NCI-H1694 treated with DMSO at 0.1 percent for 48 hours (cell line): ENCODE results near the gene TTLL8.
"Not testable (repeated sequence)": the region's sequence is repeated elsewhere in the genome, so short reads cannot be mapped to it uniquely, and the experiment has no call there.

Experiments
- DNase-seq: peaks from one replicate; lab custom pipeline; 2025; lab: John Stamatoyannopoulos, UW

The TTLL8 gene

DNA sequence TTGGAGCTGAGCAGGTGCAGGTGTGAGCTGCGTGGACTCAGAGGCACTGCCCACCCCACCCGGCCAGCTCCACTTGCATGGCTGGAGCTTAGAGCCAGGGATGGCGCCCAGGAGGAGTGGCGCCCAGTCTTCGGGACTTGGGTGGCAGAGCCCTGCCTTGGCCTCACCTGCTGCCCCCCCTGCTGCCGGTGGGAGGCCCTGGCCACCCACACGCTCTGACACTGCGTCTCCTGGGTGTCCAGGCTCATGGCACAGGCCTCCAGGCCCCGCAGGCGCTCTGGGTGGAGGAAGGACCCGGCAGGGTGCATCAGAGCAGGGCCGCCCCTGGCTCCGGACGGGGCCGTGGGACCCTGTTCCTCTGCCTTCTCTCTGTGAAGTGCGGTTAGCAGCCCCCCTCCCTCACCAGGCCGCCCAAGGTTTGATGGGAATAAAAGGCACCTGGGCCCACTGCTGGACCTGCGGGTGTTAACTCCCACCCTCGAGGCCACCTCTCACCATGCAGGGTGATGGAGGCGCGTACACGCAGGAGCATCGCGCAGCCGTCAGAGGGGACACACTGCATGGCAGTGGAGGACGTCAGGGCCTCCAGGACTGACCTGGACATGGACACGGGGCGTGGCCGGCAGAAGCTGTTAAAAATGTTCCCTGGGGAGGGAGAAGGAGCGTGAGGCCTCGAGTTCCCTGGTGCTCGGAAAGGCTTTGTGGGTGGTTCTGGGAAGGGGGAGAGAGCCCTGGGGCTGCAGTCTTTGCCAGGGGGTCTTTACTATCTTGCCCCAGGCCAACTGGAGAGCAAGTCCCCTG lies 57.3 kb downstream of the TTLL8 start:
- DNase-seq = no peak

DNA sequence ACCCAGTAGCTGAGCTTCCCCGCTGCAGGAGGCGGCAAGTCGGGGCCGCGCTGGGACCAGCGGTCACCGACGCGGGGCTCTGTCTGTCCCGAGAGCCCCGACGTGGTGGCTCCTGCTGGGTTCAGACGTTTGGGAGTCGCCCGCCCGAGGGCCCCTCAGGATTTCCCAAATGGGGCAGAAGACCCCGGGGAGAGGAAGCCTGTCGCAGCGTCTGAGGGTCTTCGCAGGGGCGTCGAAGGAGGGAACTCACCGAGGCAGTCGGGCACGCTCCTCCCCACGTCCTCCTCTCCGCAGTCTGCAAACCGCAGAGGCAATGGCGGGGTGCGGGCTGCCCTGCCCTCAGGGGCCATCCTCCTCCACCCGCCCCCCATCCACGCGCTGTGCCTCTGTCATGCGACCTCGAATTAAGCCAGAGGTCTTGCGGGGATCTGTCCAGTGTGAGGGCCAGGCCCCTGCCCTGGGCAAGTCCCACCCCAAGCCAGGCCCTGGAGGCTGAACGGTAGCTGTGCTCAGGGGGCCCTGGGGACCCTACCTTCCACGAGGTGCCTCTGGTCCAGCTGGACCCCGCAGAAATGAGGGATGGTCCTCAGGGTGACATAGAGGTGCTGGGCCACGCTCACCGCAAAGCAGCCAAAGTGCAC lies 58.0 kb downstream of the TTLL8 start:
- DNase-seq = no peak

DNA sequence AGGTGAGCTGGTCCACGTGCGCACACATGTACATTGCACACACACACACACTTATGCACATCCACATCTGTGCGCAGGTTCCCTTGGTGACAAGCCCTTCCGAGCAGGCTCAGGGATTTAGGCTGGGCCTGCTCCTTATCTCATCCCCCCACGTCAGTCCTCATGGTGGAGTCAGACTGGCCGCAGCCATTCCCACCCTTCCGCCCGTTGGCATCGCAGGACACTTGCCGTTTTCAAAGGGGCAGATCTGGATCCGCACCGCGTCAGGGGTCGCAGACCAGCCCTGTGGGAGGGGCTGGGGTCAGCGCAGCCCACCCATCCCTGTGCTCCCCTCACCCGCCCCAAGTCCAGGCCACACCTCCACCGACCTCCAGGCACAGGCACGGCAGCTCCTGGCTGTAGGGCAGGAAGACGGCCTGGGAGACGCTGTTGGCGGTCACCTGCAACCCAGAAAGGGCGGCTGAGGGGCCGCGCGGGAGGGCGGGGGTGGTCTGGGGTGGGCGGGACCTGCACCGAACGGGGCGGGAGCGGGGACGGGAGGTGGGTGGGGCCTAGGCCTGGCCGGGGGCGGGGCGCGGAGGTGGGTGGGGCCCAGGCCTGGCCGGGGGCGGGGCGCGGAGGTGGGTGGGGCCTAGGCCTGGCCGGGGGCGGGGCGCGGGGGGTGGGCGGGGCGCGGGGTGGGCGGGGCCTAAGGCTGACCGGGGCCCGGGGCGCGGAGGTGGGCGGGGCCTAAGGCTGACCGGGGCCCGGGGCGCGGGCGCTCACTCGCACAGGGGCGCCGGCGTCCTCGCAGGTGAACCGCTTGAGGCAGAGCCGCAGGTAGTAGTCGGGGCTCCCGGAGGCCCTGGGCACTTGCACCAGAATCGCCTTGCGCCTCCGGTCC lies 58.8 kb downstream of the TTLL8 start:
- no peak for DNase-seq

DNA sequence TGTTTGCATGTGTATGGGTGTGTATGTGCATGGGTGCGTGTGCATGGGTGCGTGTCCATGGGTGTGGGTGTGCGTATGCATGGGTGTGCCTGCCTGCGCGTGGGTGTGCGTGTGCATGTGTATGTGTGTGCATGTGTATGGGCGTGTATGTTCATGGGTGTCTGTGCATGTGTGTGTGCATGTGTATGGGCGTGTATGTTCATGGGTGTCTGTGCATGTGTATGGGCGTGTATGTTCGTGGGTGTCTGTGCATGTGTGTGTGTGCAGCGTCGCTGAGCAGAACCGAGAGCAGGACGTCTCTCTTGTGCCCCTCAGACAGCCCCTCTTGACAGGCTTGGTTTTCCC lies 59.4 kb downstream of the TTLL8 start:
- DNase-seq = no peak

DNA sequence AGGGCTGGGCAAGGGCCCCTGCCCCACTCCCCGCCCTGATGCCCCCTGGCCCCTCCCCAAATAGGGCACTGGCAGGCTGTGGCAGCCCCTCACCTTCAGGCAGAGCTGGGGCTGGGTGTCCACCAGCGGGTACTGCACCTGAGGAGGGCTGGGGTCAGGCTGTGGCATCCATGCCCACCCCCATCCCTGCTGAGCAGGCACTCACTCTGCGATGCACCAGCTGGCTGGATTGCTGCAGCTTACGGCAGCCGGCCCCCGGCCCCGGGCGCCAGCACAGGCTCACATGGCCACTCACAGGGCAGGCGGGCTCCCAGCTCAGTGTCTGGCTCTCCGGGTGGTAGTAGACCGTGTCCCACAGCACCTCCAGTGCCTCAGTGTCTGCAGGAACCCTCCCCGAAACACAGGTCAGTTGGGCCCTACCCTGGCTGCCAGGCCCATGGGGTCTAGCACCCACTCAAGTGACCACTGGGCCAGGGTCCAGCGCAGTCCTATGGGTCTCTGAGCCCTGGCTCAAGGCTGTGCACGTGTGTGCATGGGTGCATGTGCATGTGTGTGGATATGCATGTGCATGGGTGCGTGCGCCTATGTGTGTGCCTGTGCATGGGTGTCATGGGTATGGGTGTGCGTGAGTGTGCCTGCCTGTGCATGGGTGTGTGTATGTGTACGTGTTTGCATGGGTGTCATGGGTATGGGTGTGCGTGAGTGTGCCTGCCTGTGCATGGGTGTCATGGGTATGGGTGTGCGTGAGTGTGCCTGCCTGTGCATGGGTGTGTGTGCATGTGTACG lies 60.0 kb downstream of the TTLL8 start:
- DNase-seq = no peak

DNA sequence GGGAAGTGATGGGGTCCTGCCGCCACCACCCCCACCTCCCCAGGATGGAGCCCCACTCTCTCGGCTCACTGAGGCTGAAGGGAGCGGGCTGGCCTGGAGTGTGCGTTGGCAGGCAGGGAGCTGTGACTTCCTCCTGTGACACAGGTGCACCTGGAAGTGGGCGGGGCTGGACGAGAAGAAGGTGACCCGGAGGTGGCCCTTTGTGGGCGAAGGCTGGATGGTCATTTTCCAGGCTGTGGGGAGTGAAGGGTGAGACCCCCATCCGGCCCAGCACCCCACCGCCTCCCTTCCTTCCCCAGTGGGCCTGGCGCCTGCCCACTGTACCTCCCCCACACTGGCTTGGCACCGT lies 60.9 kb downstream of the TTLL8 start:
- DNase-seq = no peak

DNA sequence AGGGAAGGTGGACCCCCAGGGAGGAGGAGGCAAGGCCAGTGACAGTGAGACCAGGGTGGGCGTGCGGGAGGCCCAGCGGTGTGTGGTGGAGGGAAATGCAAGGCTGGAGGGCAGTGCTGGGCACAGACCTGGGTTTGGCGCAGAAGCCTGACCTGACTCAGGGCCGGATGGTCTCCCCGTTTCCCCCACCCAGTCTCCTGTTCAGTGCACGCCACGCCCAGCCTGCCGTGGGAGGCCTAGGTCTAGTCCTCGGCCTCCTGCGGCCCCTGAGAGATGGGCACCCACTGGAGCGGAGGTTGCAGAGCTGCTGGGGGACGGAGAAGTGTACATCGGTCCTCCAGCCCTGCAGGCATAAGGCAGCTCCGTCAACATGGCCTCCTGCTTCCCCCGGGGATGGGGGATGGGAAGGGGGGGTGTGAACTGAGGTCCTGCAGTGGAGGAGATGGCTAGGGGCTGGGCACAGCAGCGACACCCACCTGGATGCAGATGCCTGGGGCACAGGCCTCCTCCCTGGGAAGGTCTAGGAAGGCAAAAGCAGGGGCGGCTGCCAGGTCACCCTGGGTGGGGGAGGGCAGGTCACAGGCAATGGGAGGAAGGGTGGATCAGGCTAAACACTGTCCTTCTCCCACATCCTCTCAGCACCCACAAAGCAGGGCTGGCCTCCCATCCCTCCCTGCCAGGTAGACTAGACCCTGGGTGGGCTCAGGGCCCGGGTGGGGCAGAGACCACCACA lies 61.4 kb downstream of the TTLL8 start:
- no peak for DNase-seq

DNA sequence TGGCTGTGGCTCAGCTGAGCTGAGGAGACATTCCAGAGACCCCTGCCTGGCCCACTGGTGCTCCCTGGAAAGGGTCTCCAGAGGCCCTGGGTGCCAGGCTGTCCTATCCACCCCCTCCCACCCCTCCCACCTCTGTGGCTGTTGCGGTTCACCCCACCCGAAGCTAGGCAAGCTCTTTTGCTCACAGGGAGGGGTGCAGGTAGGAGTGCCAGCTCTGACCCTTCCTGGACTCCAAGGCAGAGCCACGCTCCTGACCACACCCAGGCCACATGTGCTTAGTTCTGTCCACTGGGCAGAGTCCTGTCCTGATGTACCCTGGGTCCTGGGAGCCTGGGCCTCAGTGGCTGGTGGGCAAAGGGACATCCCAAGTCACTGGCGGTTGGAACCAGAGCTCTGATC lies 62.0 kb downstream of the TTLL8 start:
- no peak for DNase-seq

DNA sequence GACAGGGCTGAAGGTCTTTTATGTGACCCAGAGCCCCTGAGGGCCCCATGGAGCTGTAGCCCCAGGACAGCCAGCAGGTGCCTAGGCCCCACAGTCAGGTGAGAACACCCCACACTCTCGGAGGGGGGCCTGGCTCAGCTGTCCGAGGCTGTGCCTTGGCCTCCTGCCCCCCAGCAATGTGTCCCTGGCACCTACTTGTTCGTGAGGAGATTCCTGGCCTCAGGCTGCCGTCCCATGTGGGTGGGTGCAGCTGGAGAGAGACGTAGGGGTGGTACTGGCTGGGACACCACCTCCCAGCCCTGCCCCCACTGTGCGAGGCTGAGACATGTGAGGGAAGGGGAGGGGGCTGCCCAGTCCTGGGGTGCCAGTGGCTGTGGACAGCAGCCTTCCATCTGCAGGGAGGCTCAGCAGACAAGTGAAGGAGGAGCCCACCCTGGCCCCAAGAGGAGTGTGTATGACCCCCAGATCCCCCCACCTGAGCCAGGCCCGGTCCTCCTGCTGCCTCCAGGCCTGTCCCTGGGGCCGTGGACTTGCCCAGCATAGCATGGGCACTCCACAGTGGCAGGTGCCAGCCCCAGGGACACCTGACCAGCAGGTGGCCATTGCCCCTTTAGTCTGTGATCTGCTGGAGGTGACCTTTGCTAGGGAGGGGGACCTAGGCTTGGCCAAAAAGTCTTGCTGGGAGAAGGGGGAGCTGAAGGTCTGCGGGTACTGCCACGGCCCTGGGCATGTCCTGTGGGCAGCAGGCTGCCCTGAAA lies 62.6 kb downstream of the TTLL8 start:
- no peak for DNase-seq

DNA sequence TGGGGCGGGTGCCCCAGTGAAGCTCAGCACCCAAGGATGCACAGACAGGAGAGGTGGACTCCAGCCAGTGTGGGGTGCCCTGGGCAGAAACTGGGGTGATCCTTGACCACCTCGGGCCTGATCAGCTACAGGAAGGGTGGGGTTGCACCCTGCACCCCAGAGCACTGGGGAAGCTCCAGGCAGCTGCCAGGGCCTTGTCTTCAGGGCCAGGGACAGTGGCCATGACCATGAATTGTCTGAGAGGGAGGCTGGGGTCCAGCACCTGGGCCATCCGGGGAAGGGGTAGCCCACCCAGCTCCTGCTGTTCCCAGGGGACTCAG lies 63.1 kb downstream of the TTLL8 start:
- no peak for DNase-seq

DNA sequence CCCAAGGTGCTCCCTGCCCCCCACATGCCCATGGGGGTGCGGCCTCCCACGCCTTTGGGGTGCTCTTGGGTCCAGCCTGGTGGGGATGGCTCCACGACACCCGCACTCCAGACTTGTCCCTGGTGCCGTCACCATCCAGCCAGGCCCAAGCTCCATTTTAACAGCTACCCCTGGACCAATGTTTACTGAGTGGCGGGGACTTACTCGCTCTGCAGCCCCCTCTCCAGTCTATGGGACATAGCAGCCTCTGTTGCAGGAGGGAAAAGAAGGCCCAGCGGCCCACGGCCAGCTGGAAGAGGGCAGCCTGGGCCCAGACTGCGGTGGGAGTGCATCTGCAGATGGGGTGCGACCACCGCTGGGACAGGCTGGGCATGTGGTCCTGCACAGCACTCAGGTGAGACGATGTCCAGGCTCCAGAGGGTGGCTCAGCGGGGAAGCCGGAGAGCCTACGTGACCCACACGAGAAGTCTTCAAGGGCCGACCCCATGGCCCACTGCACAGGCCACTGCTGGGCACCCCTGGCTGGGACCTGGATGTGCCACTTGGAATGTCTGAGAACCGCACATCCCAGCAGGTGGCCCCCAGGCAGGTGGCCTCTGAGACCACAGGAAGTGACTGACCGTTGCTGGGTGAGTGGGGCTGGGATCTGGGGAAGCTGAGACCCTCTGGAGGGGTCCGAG lies 63.6 kb downstream of the TTLL8 start:
- DNase-seq = no peak

DNA sequence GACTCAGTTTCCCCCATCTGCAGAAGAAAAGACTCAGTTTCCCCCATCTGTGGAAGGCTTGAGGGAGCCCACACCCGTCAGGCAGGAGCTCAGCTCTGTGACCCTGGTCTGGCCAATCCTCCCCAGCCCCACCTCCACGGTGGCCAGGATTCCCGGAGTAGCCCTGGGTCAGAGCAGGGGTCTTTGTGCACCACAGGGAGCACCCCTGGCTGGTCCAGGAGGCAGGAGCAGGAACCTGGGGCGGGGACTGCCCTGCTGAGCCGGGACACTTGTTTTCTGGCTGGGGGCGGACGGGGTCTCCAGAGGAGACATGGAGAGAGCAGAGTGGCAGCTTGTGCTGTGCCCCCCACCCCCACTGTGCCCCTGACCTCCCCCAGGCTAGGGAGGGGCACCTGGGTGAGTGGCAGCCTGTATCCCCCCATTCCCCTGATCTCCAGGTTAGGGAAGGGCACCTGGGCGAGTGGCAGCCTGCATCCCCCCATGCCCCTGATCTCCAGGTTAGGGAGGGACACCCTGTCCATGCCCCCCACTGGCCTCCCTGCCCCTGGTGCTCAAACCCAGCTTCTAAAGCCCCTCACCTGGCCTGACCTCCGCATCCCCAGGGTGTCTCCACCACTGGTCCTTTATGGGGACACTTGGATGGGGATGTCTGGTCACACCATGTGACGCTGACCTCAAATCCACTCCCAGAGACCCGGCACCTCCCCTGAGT lies 64.3 kb downstream of the TTLL8 start:
- DNase-seq = no peak

DNA sequence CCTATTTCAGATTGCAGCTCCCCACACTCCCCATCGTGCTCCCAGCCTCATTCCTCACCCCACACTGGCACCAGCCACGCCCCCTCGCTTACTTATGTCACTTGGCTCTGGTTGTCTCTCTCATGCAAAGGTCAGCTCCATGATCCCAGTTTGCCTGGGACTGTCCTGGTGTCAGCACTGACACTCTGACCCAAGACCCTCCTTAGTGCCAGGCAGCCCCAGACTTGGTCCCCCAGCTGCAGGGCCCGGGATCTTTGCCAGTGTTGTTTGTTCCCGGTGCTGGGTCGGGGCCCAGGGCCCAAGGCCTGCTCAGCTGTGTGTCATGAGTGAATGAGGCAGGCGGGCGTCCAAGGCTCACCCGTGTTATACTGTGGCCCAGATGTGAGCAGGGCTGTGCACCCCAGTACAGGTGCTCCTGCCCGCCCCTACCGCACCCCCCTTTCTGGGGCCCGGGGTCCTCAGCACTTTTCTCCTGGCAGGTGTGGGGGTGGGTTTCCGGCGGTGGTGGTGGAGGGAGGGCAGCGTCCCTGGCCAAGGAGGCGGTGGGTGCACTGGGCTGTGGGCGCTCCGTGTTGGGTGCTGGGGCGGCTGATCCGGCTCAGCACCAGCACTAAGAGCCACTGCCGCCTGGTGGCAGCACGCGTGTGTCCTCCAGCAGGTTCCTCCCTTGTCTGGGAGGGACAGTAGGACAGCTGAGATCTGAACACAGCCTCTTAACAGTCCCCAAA lies 65.0 kb downstream of the TTLL8 start:
- peak; percentile 45 for DNase-seq

DNA sequence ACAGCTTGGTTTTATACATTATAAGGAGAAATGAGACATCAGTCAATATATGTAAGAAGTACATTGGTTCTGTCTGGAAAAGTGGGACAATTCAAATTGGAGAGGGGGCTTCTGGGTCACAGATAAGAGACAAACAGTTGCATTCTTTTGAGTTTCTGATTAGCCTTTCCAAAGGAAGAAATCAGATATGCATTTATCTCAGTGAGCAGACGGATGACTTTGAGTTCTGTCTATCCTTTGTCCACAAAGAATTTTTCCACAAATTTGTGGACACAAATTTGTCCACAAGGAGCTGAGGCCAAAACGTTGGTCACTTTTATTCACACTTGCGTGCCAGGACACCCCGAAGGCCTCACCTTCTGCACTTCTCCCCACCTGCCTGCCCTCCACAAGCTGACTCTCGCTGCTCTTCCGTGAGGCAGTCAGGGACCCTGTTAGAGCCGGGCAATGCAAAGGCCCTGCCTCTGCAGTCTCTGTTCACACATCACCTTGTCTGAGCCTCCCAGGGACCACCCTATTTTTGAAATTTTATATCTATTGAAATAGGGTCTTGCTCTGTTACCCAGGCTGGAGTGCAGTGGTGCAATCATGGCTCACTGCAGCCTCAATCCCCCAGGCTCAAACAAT lies 66.1 kb downstream of the TTLL8 start:
- DNase-seq = no peak

DNA sequence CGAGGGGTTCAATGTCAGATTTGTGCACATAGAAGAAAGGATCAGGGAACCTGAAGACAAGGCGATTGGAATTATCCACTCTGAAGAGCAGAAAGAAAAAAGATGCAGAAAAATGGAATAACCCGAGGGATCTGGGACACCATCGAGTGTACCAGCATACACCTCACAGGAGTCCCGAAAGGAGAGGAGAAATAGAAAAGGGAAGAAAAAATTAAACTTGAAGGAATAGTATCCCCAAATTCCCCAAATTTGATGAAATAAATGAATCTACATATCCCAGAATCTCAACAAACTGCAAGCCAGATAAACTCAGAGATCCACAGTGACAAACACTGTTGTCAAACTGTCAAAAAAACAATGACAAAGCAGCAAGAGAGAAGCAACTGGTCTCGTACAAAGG lies 66.9 kb downstream of the TTLL8 start:
- no peak for DNase-seq

DNA sequence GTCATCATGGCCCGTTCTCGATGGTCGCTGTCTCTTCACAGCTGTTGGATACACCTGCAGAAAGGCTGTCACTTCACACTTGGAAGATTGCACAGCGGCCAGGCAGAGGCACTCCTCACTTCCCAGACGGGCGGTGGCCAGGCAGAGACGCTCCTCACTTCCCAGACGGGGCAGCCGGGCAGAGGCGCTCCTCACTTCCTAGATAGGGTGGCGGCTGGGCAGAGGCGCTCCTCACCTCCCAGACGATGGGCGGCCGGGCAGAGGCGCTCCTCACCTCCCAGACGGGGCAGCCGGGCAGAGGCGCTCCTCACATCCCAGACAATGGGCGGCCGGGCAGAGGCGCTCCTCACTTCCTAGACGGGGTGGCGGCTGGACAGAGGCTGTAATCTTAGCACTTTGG lies 68.3 kb downstream of the TTLL8 start:
- not testable (repeated sequence) for DNase-seq

DNA sequence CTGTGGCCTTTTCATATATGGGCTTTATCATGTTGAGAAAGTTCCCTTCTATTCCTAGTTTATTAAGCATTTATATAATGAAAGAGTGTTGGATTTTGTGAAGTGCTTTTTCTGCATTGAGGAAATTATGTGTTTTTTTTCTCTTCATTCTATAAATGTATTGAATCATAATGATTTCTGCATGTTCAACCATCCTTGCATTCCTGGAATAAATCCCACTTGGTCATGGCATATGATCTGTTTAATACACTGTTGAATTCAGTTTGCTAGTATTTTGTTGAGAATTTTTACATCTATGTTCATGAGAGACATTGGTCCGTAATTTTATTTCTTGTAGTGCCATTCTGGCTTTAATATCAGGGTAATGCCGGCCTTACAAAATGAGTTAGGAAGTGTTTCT lies 71.8 kb downstream of the TTLL8 start:
- no peak for DNase-seq
